Mammary microvascular endothelial cell (primary cell): ENCODE results near the gene PMPCA. TPM values are rescaled to one million over a fixed set of nuclear protein-coding genes. Genes with fewer than 3 reads are reported as not detected.

Experiments used
- total RNA-seq: library from RNA; depleted of rRNA; stranded (reverse); fragments of >200 nt; gene quantifications from 2 replicates; pipeline ENCODE4 v1.2.3, GENCODE V29; 2015

PMPCA gene, protein sequence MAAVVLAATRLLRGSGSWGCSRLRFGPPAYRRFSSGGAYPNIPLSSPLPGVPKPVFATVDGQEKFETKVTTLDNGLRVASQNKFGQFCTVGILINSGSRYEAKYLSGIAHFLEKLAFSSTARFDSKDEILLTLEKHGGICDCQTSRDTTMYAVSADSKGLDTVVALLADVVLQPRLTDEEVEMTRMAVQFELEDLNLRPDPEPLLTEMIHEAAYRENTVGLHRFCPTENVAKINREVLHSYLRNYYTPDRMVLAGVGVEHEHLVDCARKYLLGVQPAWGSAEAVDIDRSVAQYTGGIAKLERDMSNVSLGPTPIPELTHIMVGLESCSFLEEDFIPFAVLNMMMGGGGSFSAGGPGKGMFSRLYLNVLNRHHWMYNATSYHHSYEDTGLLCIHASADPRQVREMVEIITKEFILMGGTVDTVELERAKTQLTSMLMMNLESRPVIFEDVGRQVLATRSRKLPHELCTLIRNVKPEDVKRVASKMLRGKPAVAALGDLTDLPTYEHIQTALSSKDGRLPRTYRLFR
- total RNA-seq = 60.2 and 62.0 TPM in 2 replicates

DNA sequence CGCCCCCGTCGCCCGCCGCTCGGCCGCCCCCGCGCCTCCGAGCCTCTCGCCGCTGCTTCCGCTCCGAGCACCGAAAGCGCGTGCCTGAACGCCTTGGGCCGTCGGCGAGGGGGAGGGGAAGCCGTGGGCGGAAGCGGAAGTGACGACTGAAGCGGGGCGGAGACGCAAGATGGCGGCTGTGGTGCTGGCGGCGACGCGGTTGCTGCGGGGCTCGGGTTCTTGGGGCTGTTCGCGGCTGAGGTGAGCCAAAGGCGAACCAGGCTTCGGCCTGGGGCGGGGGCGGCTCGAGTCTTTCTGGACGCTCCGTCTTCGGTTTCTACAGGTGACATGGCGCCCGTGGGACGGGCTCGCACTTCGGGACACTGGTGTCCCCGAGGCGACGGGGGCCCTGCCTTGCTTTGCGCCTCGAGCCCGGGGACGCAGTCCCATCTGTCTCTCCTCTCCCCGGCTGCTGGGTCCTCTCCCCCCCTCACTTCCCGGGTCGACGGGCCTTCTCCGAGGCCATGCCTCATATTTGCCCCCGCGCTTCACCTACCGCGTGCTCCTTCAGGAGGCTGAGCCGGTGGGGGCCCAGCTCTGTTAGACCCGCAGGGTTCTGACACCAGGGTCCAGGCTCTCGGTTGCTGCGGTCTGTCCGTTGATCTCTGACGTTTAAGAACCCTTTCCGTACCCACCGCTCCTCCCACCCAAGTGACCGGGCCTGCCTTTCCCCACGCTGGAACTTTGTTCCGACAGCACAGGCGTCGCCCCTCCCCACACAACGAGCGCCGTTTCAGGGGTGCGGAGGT, at the start of gene PMPCA, which contains the start of gene ENTR1:
Gene PMPCA, plus strand, starts transcription at position 159 of the 788 bp plus-strand sequence. Its CDS starts 11 bp downstream, at position 170.
Gene ENTR1, minus strand, starts transcription at position 115 of the 788 bp plus-strand sequence. CDS start 217 bp downstream, outside the sequence.

DNA sequence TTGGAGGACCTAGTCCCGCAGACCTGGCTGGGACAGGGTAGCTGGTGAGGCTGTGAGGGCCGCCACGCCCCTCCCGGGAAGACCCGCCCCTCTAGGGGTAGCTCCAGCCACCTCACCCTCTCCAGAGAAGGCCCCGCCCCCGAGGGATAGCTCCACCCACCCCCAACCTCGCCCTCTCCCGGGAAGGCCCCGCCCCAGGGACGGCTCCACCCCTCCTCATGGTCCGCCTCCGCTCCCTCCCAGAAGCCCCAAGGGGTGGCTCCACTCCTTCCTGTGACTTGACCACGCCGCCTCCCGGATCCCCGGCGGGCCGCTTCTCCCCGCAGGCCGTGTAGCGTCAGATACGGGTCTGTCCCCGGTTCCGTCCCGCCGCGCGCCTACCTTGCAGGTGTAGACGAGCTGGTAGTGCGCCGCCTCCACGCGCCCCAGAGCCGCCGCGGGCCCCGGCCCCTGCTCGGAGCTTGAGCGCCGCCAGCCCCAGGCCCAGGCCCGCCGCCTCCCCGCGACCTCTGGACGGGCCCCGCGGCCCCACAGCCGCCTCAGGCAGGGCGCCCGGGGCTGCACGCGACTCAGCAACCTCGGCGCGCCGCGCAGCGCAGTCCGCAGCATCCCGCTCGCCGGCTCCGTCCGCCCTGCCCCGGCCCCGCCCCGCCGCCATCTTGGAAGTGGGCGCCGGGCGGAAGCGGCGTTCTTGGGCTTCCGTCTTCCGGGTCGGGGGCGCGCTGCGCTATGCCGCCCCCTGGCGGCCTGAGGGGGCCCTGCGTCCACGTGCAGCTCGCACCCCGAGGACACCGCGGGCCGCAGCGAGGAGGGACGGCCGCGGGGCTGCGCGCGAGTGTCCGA, 47.1 kb upstream of the PMPCA start, which contains the start of gene DNLZ:
Gene DNLZ, minus strand, starts transcription at position 639 of the 843 bp plus-strand sequence. Its CDS starts 30 bp downstream, at position 609.

DNA sequence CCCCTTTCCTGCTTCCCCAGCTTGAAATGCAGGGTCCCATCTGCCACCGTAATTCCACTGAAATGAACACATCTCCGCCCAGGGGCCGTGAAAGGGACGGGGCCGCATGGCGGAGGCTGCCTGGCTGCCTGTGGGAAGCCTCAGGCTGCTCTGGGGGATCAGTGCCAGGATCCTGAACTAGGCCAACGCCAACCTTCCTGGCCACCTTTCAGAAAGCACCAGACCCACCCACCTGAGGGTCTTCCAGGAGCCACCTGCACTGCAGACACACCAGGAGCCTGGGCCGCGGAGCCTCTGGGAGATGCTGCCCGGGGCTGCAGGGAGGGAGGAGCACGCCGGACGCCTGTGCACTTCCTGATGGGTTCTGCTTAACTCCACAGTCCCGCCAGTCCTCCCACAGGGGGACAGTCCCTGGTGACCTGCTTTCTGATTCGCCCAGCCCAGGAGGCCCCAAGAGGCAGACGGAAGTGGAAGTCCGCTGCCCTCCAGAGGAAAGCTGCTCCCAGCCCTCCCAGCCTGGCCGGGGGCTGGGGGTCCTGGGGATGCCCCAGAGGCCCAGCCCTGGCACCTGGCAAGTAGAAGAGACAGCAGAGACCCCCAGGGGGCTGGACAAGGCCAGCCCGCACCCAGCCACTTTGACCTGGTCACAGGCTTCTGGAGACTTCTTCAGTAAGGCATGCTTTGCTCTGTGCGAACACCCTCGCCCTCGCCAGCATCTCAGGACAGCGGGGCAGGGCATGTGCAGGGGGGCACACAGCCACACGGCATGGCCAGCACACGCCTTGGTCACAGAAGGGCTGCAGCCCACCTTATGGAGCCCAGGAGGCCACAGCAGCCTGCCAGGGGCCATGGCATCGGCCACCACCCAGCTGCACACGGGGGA, 36.9 kb upstream of the PMPCA start, which contains the start of gene CARD9:
Gene CARD9, minus strand, starts transcription at position 370 of the 883 bp plus-strand sequence. CDS start 1,591 bp downstream, outside the sequence.

DNA sequence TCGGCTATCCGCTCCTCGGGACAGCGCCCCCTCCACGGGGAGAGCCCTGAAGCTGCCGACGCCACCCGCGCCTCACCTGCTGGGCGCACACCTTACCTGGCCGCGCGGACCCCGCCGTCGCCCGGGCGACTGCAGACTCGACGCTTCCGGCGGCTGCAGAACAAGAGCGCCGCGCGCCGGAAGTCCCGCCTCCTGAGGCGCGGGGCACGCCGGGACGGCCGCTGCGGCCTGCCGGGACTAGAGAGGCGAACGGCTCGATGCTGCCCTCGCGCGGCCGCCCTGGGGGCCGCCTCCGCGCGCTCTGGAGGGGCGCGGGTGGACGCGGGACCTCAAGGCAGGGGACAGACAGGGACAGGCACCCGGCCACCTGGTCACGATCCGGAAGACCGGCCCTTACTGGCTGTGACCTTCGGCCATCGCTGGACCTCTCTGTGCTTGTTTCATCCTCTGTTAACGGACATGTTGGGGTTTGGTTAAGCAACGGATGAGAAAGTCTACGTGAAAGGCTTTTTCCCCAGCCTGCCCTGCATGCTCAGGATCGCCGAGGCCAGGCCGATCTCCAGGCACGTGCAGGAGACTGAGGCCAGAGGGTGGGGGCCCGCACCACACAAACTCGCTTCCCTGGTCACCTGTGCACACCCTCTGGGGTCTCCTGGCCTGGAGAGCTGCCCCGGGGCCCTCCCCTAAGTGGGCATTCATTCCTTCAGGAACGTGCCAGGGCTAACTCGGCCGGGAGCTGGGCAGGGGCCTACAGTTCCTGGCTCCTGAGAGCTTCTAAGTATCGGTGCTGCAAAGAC, 10.2 kb upstream of the PMPCA start, which contains the start of gene SNAPC4:
Gene SNAPC4, minus strand, starts transcription at position 133 of the 797 bp plus-strand sequence. CDS start 1,742 bp downstream, outside the sequence.

DNA sequence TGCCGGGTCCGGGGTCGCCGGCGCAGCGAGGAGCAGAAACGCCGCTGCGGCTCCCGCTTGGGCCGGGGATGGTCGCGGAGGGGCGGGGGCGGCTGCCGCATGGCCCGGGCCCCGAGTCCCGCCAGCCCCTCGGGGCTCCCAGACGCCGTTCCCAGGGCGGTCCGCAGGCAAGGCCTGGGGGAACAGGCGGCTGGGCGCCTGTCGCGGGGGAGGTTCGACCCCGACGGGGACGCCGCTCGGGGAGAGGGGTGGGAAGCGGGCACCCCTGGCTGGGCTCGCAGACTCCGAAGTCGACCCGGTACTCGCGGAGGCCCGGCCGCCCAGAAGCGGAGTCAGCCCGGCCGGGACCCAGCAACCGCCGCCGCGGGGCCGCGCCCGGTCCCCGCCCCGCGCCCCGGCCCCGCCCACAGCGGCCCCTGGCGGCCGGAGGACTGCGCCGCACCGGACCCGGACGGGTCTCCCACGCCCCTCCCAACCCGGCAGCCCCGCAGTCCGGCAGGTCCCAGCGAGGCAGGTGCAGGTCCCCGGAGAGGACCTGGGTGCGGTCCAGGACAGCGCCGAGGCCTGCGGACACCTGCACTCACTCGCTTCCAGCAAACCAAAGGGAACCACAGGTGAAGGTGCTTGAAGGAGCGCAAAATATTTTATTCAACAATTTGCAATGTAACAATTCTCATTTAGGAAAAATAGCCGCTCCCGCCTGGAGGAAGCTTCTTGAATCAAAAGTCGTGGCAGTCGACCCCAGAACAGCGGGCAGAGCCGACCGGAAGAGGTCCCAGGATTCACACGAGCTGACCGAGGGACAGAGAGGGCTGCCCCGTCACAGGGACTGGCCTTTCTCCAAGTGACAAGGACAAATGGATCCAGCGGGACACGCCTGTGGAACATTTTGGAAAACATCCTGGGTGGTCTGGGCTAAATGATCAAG, 29.3 kb downstream of the PMPCA start, which contains the start of gene INPP5E:
Gene INPP5E, minus strand, starts transcription at position 365 of the 928 bp plus-strand sequence. CDS start 426 bp downstream, outside the sequence.

Other genes with a start within 250 kb of the PMPCA start
- gene LHX3, start 205.5 kb upstream of the PMPCA start, total RNA-seq = not detected in 2 replicates
- gene QSOX2, start 164.8 kb upstream of the PMPCA start, total RNA-seq = 15.5 and 16.2 TPM in 2 replicates
- gene CCDC187, start 106.6 kb upstream of the PMPCA start, total RNA-seq = not detected in 2 replicates
- 17.9 and 19.1 TPM in 2 replicates for gene GPSM1, start 83.1 kb upstream of the PMPCA start, total RNA-seq
- 33.9 and 44.2 TPM in 2 replicates for gene DNLZ, start 46.9 kb upstream of the PMPCA start, total RNA-seq
- gene CARD9, start 37.0 kb upstream of the PMPCA start, total RNA-seq = under 0.01 and 0.60 TPM in 2 replicates
- gene SNAPC4, start 10.5 kb upstream of the PMPCA start, total RNA-seq = 7.4 and 7.9 TPM in 2 replicates
- gene ENTR1, start within 50 bp of the PMPCA start, total RNA-seq = 43.9 and 44.0 TPM in 2 replicates
- gene INPP5E, start 29.2 kb downstream of the PMPCA start, total RNA-seq = 16.3 and 17.7 TPM in 2 replicates
- gene SEC16A, start 72.4 kb downstream of the PMPCA start, total RNA-seq = 36.9 and 37.8 TPM in 2 replicates
- gene NOTCH1, start 135.4 kb downstream of the PMPCA start, total RNA-seq = 70.4 and 79.5 TPM in 2 replicates